Activated naive CD4-positive, alpha-beta T cell treated with anti-CD3 and anti-CD28 coated beads, Interleukin-2, amount 50 U/mL, for 24 hours (primary cell): ENCODE measurements around the gene CACNB4.

Experiments
- H3K27ac Mint-ChIP-seq: one replicate; pipeline ENCODE4 v1.8.0; 2021; ENCODE audit warnings: mild to moderate bottlenecking, mixed read lengths
- H3K27me3 Mint-ChIP-seq: one replicate; pipeline ENCODE4 v1.8.0; 2021; ENCODE audit warnings: mixed read lengths
- H3K36me3 Mint-ChIP-seq: one replicate; pipeline ENCODE4 v1.8.0; 2021; ENCODE audit warnings: mixed read lengths
- H3K4me1 Mint-ChIP-seq: one replicate; pipeline ENCODE4 v1.8.0; 2021; ENCODE audit warnings: mixed read lengths
- H3K4me3 Mint-ChIP-seq: one replicate; pipeline ENCODE4 v1.8.0; 2021; ENCODE audit warnings: mild to moderate bottlenecking, mixed read lengths
- H3K9me3 Mint-ChIP-seq: one replicate; pipeline ENCODE4 v1.8.0; 2021; ENCODE audit warnings: mixed read lengths

Gene CACNB4

GRCh38 chr2:151844211-151844896, 254.5 kb downstream of the CACNB4 start:
- peaks cover 2% of the 10 kb centered on the region for H3K36me3 Mint-ChIP-seq

DNA sequence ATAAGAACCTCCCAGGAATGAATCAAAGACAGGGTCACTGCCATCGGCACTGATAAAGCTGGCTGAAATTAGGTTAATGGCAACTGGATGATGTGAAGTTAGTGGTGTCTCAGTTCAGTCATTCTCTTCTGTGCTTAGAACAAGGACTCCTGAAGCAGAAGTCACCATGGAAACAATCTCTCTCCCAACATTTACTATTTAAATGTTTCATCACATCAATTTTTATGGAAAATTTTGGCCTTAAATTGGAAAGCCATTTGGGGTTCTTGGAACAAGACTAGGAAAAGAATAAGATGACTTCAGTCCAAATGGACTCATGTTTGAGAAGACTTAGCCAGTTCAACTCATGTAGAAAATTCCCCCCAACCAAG, 255.2 kb downstream of the CACNB4 start:
- no peak overlapping the region for H3K4me3 Mint-ChIP-seq

More at GRCh38 chr2:151844211-151844896, 254.5 kb downstream of the CACNB4 start:
- Mint-ChIP-seq H3K9me3 (no peaks in the 10 kb centered on the region), H3K27ac (no peak overlapping the region), H3K4me1 (no peaks in the 10 kb centered on the region), H3K4me3 (no peak overlapping the region), H3K27me3 (no peaks in the 10 kb centered on the region)

GRCh38 chr2:151842830-151843690, 255.8 kb downstream of the CACNB4 start:
- Mint-ChIP-seq H3K4me1 (no peaks in the 10 kb centered on the region), H3K27me3 (no peaks in the 10 kb centered on the region), H3K36me3 (peaks cover 2% of the 10 kb centered on the region), H3K4me3 (no peak overlapping the region), H3K27ac (no peak overlapping the region), H3K9me3 (no peaks in the 10 kb centered on the region)

More for the DNA sequence above, 255.2 kb downstream of the CACNB4 start:
- Mint-ChIP-seq H3K36me3 (peaks cover 2% of the 10 kb centered on the region), H3K27me3 (no peaks in the 10 kb centered on the region), H3K9me3 (no peaks in the 10 kb centered on the region), H3K4me1 (no peaks in the 10 kb centered on the region), H3K27ac (no peak overlapping the region)

DNA sequence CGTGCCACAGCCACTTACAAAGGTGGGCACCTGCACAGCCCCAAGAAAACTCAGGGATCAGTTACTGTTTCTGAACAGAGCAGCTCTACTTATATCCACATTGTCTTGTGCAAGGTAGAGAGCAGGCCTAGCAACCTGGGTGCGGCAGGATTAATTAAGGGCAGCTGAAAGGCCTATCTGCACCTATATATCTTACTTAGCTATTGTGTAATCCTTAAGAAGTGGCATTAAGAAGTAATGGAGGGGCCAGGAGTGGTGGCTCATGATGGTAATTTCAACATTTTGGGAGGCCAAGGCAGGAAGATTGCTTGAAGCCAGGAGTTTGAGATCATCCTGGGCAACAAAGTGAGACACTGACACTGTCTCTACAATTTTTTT, 257.8 kb downstream of the CACNB4 start:
- Mint-ChIP-seq H3K27me3 (no peaks in the 10 kb centered on the region), H3K9me3 (no peaks in the 10 kb centered on the region), H3K4me1 (no peaks in the 10 kb centered on the region), H3K36me3 (no peaks in the 10 kb centered on the region), H3K4me3 (no peak overlapping the region), H3K27ac (no peak overlapping the region)

DNA sequence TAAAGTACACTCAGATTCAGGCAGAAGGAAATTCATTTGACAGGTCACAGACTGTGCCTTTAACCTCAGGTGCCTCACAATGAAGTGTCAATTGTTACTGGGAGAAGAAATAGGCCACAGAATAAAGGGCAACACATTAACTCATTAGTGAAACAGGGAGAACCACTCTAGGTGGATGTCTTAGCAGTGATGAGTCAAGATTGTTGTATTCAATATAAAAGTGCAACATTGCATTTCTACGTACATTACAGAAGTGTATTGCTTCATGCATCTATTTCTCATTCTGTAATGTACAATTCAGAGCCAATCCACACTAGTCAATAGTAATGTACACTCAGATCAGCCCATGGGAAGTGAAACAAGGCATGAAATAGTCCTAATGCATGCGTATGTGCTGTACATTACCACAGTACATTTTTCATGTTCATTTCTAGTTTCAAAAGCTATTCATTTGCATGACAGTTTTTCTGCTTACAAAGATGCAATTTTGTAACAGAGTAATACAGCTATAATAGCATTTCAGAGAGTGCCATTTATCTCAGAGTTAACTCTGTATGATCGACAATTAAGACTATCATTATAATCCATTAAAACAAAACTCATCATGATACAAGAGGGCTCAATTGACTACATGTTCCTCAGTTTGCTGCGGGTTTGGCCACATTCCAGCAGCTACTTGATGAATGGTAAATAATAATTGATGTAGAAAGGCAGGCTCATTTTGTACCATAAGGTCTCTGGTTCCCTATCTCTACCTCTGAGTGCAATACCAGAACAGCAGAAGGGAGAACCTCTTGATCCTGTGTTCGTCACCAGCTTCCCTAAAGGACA, 258.4 kb downstream of the CACNB4 start:
- Mint-ChIP-seq H3K27me3 (no peaks in the 10 kb centered on the region), H3K27ac (no peak overlapping the region), H3K36me3 (no peaks in the 10 kb centered on the region), H3K4me1 (no peaks in the 10 kb centered on the region), H3K9me3 (no peaks in the 10 kb centered on the region), H3K4me3 (no peak overlapping the region)

DNA sequence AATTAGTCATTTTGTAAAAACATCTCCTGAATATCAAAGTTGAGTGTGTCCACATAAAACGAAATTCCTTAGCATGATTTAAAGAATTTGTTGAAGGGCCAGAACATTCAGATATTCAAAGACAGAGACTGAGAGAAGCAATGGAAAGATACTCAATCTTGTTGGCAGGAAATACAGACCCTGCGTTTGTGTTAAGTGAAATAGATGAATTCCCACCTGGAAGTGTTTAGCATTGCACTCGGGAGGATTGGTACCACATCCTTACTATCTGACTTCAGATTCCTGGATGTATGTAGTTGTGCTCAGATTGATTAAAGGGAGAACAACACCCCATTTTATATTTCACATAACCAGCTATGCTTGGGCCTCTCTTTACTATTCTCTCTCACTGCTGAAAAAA, 260.9 kb downstream of the CACNB4 start:
- no peak overlapping the region for H3K27ac Mint-ChIP-seq
- no peaks in the 10 kb centered on the region for H3K27me3 Mint-ChIP-seq
- no peaks in the 10 kb centered on the region for H3K36me3 Mint-ChIP-seq
- no peaks in the 10 kb centered on the region for H3K4me1 Mint-ChIP-seq
- no peak overlapping the region for H3K4me3 Mint-ChIP-seq
- no peaks in the 10 kb centered on the region for H3K9me3 Mint-ChIP-seq

GRCh38 chr2:151833984-151834383, 264.9 kb downstream of the CACNB4 start:
- no peaks in the 10 kb centered on the region for H3K36me3 Mint-ChIP-seq
- peaks cover 4% of the 10 kb centered on the region for H3K4me1 Mint-ChIP-seq
- H3K9me3 Mint-ChIP-seq, result no peaks in the 10 kb centered on the region
- H3K4me3 Mint-ChIP-seq, result no peak overlapping the region
- H3K27me3 Mint-ChIP-seq, result no peaks in the 10 kb centered on the region
- H3K27ac Mint-ChIP-seq, result no peak overlapping the region

GRCh38 chr2:151830961-151831360, 267.9 kb downstream of the CACNB4 start:
- Mint-ChIP-seq H3K4me3 (no peak overlapping the region), H3K4me1 (peaks cover 24% of the 10 kb centered on the region), H3K36me3 (peaks cover 1% of the 10 kb centered on the region)

DNA sequence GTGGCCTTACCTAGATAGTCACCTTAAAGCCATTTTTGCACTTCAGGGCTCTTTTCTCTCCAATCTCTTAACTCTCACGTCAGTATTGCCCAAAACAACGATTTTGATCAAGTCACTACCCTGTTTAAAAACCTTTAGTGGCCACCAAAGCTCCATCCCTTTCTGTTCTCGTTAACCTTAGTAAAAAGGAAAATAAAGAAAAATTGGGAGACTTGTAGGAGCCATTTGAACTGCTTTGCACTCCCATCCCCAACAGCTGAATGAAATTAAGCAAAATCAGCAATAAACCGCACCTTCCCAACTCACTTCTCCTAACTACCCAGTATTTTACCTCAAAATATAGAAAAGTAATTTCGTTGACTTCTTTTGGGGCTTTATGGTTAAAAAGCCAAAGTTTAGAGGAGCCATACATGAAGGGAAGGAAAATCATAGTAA, 269.9 kb downstream of the CACNB4 start:
- no peaks in the 10 kb centered on the region for H3K27me3 Mint-ChIP-seq
- peak overlapping the region; percentile 97 for H3K4me3 Mint-ChIP-seq
- peaks cover 45% of the 10 kb centered on the region for H3K4me1 Mint-ChIP-seq
- H3K36me3 Mint-ChIP-seq, result peaks cover 1% of the 10 kb centered on the region
- no peaks in the 10 kb centered on the region for H3K9me3 Mint-ChIP-seq
- H3K27ac Mint-ChIP-seq, result peak overlapping the region; percentile 89

More at GRCh38 chr2:151830961-151831360, 267.9 kb downstream of the CACNB4 start:
- Mint-ChIP-seq H3K27me3 (no peaks in the 10 kb centered on the region), H3K27ac (no peak overlapping the region), H3K9me3 (no peaks in the 10 kb centered on the region)

GRCh38 chr2:151828143-151828889, 270.5 kb downstream of the CACNB4 start, which contains the start of gene ARL5A:
Gene ARL5A (minus strand): TSS chr2:151828421. CDS start chr2:151828176, 245 bp downstream.
- peak within 1 kb of the TSS; percentile 92 for H3K27ac Mint-ChIP-seq
- no peaks in the 10 kb centered on the region for H3K27me3 Mint-ChIP-seq
- H3K9me3 Mint-ChIP-seq, result no peaks in the 10 kb centered on the region
- peaks cover 1% of the 10 kb centered on the region for H3K36me3 Mint-ChIP-seq
- H3K4me1 Mint-ChIP-seq, result peaks cover 51% of the 10 kb centered on the region
- H3K4me3 Mint-ChIP-seq, result peak within 1 kb of the TSS; percentile 97

DNA sequence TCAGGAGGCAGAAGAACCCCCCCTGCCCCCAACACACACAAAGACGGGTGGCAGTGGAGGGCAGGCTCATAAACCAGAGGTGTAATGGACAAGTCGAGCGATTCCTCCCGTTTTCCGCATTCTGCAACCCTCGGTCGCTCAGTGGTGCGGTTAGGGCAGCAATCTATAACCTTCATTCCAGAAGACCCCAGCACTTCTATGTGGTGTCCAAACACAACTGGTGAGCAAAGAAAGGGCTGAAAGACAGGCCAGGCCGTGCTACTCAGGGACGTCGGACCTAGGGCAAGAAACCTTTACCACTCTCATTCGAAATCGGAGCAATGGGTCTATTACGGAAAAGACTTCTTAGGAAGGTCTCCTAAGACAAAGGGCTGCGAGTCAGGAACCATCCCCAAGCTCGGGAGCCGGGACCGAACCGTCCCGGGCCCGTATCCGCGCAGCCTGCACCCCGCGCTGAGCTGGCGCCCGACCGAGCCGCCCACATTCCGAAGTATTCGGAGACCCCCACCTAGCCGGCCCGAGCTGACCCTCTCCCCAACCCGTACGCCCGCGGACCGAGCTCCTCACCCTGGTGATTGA, 271.2 kb downstream of the CACNB4 start:
- Mint-ChIP-seq H3K4me3 (peak overlapping the region; percentile 97), H3K27ac (peak overlapping the region; percentile 92), H3K36me3 (peaks cover 3% of the 10 kb centered on the region), H3K9me3 (no peaks in the 10 kb centered on the region), H3K4me1 (peaks cover 57% of the 10 kb centered on the region), H3K27me3 (no peaks in the 10 kb centered on the region)

- H3K4me3 Mint-ChIP-seq, result peak overlapping the region; percentile 97
- peaks cover 64% of the 10 kb centered on the region for H3K4me1 Mint-ChIP-seq
- H3K9me3 Mint-ChIP-seq, result no peaks in the 10 kb centered on the region
- peaks cover 6% of the 10 kb centered on the region for H3K36me3 Mint-ChIP-seq
- H3K27me3 Mint-ChIP-seq, result no peaks in the 10 kb centered on the region
- H3K27ac Mint-ChIP-seq, result peak overlapping the region; percentile 62
These were observed 272.1 kb downstream of the CACNB4 start for GRCh38 chr2:151826737-151827157.

DNA sequence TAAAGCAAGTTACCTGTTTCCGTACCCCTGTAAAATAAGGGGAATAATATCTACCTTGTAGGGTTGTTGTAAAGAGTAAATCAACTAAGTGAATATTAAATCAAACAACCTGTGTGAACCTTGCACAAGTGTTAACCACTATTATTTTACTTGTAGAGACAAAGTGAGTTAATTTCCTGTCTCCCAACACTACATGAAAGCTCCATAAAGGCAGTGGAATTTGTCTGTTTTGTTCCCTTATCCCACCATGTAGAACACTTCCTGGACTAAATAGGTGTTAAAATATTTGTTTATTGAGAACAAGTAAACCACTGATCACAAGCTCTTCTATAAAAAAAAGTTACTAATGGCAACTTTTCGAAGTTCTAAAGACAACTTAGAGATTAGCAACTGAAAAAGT, 274.0 kb downstream of the CACNB4 start:
- Mint-ChIP-seq H3K4me1 (peaks cover 80% of the 10 kb centered on the region), H3K27me3 (no peaks in the 10 kb centered on the region), H3K27ac (no peak overlapping the region), H3K9me3 (no peaks in the 10 kb centered on the region), H3K4me3 (peak overlapping the region; percentile 23), H3K36me3 (peaks cover 8% of the 10 kb centered on the region)

DNA sequence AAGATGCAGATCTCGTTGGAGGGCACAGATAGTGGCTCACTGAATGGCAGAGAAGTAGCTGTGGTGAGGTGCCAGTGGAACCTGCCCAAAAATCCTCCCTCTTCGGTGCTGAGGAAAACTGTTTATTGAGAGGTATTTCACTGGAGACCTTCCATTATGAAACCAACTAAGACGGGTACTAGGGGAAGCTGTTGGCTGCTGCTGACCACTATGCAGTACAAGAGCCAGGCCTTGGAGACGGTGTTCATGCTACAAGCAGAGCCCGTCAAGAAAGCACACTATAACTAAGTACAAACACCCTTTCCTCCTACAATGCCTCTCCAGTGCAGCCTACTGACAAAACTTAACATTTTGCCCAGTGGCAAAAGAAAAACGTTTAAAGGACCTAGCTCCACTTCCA, 275.2 kb downstream of the CACNB4 start:
- H3K27ac Mint-ChIP-seq, result no peak overlapping the region
- peaks cover 81% of the 10 kb centered on the region for H3K4me1 Mint-ChIP-seq
- H3K27me3 Mint-ChIP-seq, result no peaks in the 10 kb centered on the region
- H3K36me3 Mint-ChIP-seq, result peaks cover 8% of the 10 kb centered on the region
- H3K4me3 Mint-ChIP-seq, result no peak overlapping the region
- H3K9me3 Mint-ChIP-seq, result no peaks in the 10 kb centered on the region
